Neutrophil (primary cell): ENCODE results near the gene EFCAB14.

ENCODE experiments used
- H3K27ac ChIP-seq: fragments of 200-600 bp; sonication (generic); 2 replicates; pipeline ENCODE4 v1.5.1; 2016; ENCODE audit warnings: mild to moderate bottlenecking, moderate library complexity
- H3K27me3 ChIP-seq: fragments of 200-600 bp; sonication (generic); 2 replicates; pipeline ENCODE4 v1.6.0; 2016; ENCODE audit warnings: mild to moderate bottlenecking
- H3K36me3 ChIP-seq: fragments of 200-600 bp; sonication (generic); 2 replicates; pipeline ENCODE4 v1.5.1; 2017
- H3K4me1 ChIP-seq, 2 experiments: fragments of 200-600 bp in 1 of 2; sonication (generic) in 1 of 2; 1 replicate in 1 of 2; 2 replicates in 1 of 2; pipeline versions ENCODE4 v1.5.1 to v1.6.1; 2013 to 2016; ENCODE audit warnings: low read depth in 1 of 2, low read length in 1 of 2, mild to moderate bottlenecking in 1 of 2, moderate library complexity in 1 of 2; ENCODE audit not compliant: control insufficient read depth in 1 of 2, insufficient read depth in 1 of 2
- H3K4me3 ChIP-seq, 2 experiments: fragments of 200-600 bp in 1 of 2; sonication (generic) in 1 of 2; 1 replicate in 1 of 2; 2 replicates in 1 of 2; pipeline ENCODE4 v1.5.1; 2013 to 2016; ENCODE audit warnings: low read depth in 1 of 2, low read length in 1 of 2, mild to moderate bottlenecking in 1 of 2, moderate library complexity in 1 of 2
- H3K9me3 ChIP-seq: fragments of 200-600 bp; sonication (generic); 2 replicates; pipeline ENCODE4 v1.5.1; 2016
- TF ChIP-seq, protein P1 (sequence below): fragments of 200-600 bp; sonication (generic); IDR thresholded peaks from 2 replicates; pipeline ENCODE4 v1.5.1; 2016; ENCODE audit warnings: antibody characterized with exemption

Gene EFCAB14

DNA sequence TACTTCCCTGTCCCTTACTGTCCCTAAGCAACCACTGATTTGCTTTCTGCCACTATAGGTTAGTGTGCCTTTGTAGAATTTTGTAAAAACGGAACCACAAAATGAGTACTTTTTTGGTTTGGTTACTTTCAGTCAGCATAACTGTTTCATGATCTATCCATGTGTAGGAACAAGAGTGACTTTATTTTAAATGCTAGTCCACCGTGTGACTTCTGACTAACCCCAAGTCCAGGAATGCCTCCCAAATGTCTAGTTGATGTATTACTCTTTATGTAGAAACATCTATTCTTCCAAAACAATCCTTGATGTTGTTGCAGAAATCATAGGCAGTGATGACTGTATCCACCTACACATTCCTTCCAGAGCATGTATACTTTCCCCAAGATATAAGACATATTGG lies 72.1 kb downstream of the EFCAB14 start:
- Histone ChIP-seq H3K4me1 (no peaks in the 10 kb centered on the region), H3K9me3 (no peaks in the 10 kb centered on the region), H3K4me3 (no peak overlapping the region), H3K27me3 (no peaks in the 10 kb centered on the region), H3K27ac (no peak overlapping the region), H3K36me3 (peaks cover 22% of the 10 kb centered on the region)
- TF ChIP-seq, protein P1, sequence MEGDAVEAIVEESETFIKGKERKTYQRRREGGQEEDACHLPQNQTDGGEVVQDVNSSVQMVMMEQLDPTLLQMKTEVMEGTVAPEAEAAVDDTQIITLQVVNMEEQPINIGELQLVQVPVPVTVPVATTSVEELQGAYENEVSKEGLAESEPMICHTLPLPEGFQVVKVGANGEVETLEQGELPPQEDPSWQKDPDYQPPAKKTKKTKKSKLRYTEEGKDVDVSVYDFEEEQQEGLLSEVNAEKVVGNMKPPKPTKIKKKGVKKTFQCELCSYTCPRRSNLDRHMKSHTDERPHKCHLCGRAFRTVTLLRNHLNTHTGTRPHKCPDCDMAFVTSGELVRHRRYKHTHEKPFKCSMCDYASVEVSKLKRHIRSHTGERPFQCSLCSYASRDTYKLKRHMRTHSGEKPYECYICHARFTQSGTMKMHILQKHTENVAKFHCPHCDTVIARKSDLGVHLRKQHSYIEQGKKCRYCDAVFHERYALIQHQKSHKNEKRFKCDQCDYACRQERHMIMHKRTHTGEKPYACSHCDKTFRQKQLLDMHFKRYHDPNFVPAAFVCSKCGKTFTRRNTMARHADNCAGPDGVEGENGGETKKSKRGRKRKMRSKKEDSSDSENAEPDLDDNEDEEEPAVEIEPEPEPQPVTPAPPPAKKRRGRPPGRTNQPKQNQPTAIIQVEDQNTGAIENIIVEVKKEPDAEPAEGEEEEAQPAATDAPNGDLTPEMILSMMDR: no peak

DNA sequence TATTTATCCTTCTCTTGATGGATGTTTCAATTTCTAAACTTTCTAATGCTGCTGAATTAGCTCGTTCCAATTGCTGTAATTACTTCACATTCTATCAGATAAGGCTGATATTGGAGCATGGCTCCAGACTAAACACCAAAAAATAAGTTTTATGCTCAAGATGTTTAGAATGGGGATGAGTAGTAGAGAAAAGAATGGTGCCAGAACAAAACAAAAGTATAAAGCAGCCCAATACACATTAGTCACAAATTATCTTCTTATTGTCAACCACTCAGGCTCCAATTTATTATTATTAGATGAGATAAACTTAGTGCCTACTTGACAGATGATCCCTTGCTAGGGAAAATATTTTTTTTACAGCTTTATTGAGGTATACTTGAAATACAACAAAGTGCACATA lies 72.6 kb downstream of the EFCAB14 start:
- peaks cover 22% of the 10 kb centered on the region for H3K36me3 ChIP-seq

DNA sequence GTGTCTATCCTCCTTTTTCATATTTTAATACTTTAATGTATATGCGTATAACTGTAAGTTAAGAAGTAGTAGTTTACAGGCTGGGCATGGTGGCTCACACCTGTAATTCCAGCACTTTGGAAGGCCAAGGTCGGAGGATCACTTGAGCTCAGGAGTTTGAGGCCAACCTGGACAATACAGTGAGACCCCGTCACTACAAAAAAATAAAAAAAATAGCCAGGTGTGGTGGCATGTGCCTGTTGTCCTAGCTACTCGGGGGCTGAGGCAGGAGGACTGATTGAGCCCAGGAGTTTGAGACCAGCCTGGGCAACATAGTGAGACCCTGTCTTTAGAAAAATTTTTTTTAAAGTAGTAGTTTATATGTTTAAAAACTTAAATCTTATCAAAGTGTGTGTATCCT lies 73.1 kb downstream of the EFCAB14 start:
- TF ChIP-seq, protein P1: no peak
- Histone ChIP-seq H3K9me3 (no peaks in the 10 kb centered on the region), H3K4me1 (no peaks in the 10 kb centered on the region), H3K27me3 (no peaks in the 10 kb centered on the region), H3K36me3 (peaks cover 22% of the 10 kb centered on the region), H3K4me3 (no peak overlapping the region), H3K27ac (no peak overlapping the region)

More for the DNA sequence above, 72.6 kb downstream of the EFCAB14 start:
- Histone ChIP-seq H3K4me3 (no peak overlapping the region), H3K27ac (no peak overlapping the region), H3K4me1 (no peaks in the 10 kb centered on the region), H3K9me3 (no peaks in the 10 kb centered on the region), H3K27me3 (no peaks in the 10 kb centered on the region)
- TF ChIP-seq, protein P1: no peak

DNA sequence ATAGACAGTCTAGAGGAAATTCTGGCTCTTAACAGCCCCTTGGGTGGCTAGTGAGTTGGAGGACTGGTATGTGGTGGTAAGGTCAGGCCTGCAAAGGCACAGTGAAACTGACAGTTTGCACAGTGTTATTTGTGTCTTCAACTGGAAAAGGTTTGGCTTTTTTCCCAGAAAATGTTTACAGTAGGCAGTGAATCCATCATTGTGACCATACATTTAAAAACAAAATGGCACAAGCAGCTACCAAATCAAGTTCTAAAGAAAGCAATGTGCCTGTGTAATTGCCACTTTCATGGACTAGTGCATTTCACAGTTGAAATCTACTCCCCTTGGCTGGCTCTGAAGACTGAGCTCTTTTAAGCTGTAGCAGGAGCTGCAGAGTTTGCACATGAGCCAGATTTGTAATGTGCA lies 75.5 kb downstream of the EFCAB14 start:
- Histone ChIP-seq H3K27ac (no peak overlapping the region), H3K9me3 (no peaks in the 10 kb centered on the region), H3K27me3 (no peaks in the 10 kb centered on the region), H3K4me1 (no peaks in the 10 kb centered on the region), H3K36me3 (peaks cover 22% of the 10 kb centered on the region), H3K4me3 (no peak overlapping the region)
- TF ChIP-seq, protein P1: no peak

DNA sequence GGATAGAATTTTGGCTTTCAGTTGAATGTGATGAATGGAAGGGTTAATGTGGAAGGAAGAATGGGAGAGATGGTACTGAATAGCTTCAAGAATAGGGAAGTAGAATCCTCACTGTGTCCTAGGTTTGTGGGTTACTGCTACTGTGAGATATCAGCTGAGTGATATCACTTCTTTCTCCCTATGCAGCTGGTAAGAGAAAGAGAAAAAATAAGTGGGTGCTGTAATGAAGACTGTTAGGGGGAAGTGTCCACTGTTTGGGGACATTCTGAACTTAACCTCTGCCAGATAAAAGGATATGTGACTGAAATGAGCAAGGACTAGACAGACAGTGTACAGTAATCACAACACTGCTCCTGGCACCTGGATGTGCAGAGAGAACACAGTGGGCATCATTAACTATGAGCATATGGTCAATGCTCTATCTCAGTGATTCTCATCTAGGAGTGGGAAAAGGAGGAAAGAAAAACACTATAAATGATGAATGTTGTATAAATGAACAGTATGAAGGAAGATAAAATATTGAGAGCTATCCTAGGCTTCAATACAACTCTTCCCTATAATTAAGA lies 76.7 kb downstream of the EFCAB14 start:
- no peaks in the 10 kb centered on the region for H3K4me1 ChIP-seq
- no peak overlapping the region for H3K4me3 ChIP-seq
- H3K36me3 ChIP-seq: peaks cover 20% of the 10 kb centered on the region
- H3K9me3 ChIP-seq: no peaks in the 10 kb centered on the region
- TF ChIP-seq, protein P1: no peak
- H3K27me3 ChIP-seq: no peaks in the 10 kb centered on the region
- H3K27ac ChIP-seq: no peak overlapping the region

DNA sequence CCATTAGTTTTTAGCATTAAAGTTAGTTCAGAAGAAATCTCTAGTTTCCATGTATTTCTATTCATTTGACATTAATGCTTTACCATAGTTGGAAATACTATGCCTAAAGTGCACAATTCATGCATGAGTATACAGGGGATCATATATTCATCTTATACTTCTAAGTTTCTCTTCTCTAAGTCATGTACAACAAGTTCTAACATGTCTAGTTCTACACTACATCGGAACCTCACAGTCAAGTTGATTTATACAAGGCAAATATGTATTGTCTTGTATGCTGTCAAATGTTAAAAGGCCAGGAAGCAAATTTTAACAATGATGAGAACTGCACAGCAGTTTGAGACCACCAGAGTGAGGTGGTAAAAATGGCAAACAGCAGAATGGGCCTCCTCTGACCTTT lies 79.4 kb downstream of the EFCAB14 start:
- Histone ChIP-seq H3K4me1 (no peaks in the 10 kb centered on the region), H3K9me3 (no peaks in the 10 kb centered on the region), H3K27me3 (no peaks in the 10 kb centered on the region), H3K27ac (no peak overlapping the region), H3K36me3 (peaks cover 33% of the 10 kb centered on the region), H3K4me3 (no peak overlapping the region)
- TF ChIP-seq, protein P1: no peak
